HEK293 (cell line): ENCODE measurements around the gene CACNA1C.

ENCODE experiments used
- BCL6B ChIP-seq: fragments of 450-650 bp; formaldehyde crosslinking; IDR thresholded peaks from 2 replicates; pipeline ENCODE4 v1.5.1; 2017; ENCODE audit warnings: missing biosample characterization, missing genetic modification characterization
- CTCF ChIP-seq: fragments of 450-650 bp; formaldehyde crosslinking; IDR thresholded peaks from 2 replicates; pipeline ENCODE4 v1.5.1; 2016; ENCODE audit warnings: missing biosample characterization, missing genetic modification characterization
- MEIS1 ChIP-seq: sonication (generic); formaldehyde crosslinking; IDR thresholded peaks from 2 replicates; pipeline ENCODE4 v1.8.1; 2022; ENCODE audit warnings: missing genetic modification reagents, mild to moderate bottlenecking, borderline replicate concordance
- YY2 ChIP-seq: fragments of 450-650 bp; formaldehyde crosslinking; IDR thresholded peaks from 2 replicates; pipeline ENCODE4 v1.5.1; 2016; ENCODE audit warnings: missing biosample characterization, missing genetic modification characterization
- ZNF140 ChIP-seq: fragments of 450-650 bp; formaldehyde crosslinking; IDR thresholded peaks from 2 replicates; pipeline ENCODE4 v1.5.1; 2016; ENCODE audit warnings: missing biosample characterization, missing genetic modification characterization
- ZNF202 ChIP-seq: fragments of 450-650 bp; formaldehyde crosslinking; IDR thresholded peaks from 2 replicates; pipeline ENCODE4 v1.5.1; 2016; ENCODE audit warnings: missing biosample characterization, missing genetic modification characterization, borderline replicate concordance
- ZNF302 ChIP-seq: fragments of 450-650 bp; formaldehyde crosslinking; IDR thresholded peaks from 2 replicates; pipeline ENCODE4 v1.5.1; 2016; ENCODE audit warnings: missing biosample characterization, missing genetic modification characterization, low read depth
- ZNF350 ChIP-seq: fragments of 450-650 bp; formaldehyde crosslinking; IDR thresholded peaks from 2 replicates; pipeline ENCODE4 v1.5.0; 2017; ENCODE audit warnings: missing biosample characterization, mild to moderate bottlenecking, missing genetic modification characterization
- ZNF514 ChIP-seq: fragments of 450-650 bp; formaldehyde crosslinking; IDR thresholded peaks from 2 replicates; pipeline ENCODE4 v1.5.1; 2016; ENCODE audit warnings: missing biosample characterization, missing genetic modification characterization
- ZNF639 ChIP-seq: fragments of 450-650 bp; formaldehyde crosslinking; IDR thresholded peaks from 2 replicates; pipeline ENCODE4 v1.5.1; 2016; ENCODE audit warnings: missing biosample characterization, missing genetic modification characterization

- TF ChIP-seq BCL6B (tag by site-specific recombination) (no peak), CTCF (tag by site-specific recombination) (no peak), ZNF302 (tag by site-specific recombination) (no peak), ZNF140 (no peak), ZNF350 (no peak), ZNF639 (tag by site-specific recombination) (no peak), ZNF202 (tag by site-specific recombination) (no peak), YY2 (tag by site-specific recombination) (no peak), MEIS1 (CRISPR knock-in tag) (no peak), ZNF514 (tag by site-specific recombination) (no peak)
These were observed 360.5 kb downstream of the CACNA1C start for GRCh38 chr12:2413301-2413700.
